HG03354 (cell line): ENCODE measurements around the gene AAK1.
A peak's percentile ranks its signal among the peaks of the same experiment; 100 is the strongest.
"Not testable (repeated sequence)": the region's sequence is repeated elsewhere in the genome, so short reads cannot be mapped to it uniquely, and the experiment has no call there.

ENCODE experiments used
- ATAC-seq: cut with Tn5 transposase; IDR thresholded peaks from one replicate; pipeline ENCODE4 v1.9.1; 2021; ENCODE audit warnings: mild to moderate bottlenecking; ENCODE audit not compliant: unreplicated experiment, poor library complexity, severe bottlenecking

The AAK1 gene

GRCh38 chr2:69436938-69437750 is 206.4 kb downstream of the AAK1 start, which contains the start of gene NFU1:
Gene NFU1, minus strand, starts transcription at chr2:69437435. Its CDS starts 13 bp downstream, at chr2:69437422.
- ATAC-seq: peak; percentile 96

DNA sequence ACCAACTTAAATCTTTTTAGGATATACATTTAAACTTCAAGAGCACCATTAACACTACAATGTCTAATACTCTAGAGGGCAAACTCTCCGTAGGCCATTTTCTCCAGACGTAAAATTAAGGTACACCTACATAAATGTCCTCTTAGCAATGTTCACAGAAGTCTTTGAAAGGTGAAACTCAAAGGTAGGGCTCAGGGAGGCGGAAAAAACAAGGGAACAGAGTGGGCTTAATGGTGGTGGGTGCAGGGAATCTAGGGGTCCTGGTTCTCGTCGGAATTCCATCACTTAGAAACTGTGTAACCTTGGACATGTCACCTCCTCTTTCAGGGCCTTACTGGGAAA is 207.0 kb downstream of the AAK1 start:
- ATAC-seq: peak; percentile 3

- ATAC-seq: no peak
Measured at GRCh38 chr2:69434753-69435152, 208.8 kb downstream of the AAK1 start.

DNA sequence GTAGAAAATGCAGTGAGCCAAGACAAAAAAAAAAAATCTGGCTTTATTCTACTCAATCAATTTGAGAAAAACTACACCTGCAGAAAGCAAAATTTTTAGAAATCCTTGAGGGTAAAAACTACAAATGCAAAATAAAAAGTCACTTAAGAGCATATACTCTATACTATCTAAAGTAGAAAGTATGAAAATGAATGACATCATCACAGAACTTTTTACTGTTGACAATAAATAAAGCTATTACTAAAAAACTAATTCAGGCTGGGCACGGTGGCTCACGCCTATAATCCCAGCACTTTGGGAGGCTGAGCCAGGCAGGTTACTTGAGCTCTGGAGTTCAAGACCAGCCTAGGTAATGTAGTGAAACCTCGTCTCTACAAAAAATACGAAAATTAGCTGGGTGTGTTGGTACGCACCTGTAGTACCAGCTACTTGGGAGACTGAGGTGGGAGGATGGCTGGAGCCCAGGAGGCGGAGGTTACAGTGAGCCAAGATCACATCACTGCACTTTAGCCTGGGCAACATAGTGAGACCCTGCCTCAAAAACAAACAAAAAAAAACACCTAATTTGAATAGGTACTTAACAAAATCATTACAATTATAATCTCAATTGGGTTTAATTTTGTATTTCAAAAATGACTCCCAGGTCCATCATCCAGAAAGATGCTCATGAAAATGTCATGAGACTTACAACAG is 213.9 kb downstream of the AAK1 start:
- ATAC-seq: no peak

DNA sequence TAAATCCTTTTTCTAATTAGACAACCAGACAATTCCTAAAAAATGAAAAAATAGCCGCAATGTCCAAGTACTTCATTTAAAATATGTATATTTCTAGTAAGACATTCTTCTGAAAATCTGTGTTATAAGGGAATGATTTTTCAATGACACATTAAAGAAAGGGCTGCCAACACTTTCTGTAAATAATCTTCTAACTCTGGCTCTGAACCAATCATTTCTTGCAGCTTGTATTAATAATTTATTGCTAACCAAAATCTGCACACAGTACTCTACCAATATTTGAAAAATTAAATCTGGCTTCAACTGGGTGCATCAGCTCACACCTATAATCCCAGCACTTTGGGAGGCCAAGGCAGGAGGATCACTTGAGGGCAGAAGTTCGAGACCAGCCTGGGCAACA is 214.6 kb downstream of the AAK1 start:
- ATAC-seq: no peak

- no peak for ATAC-seq
Measured at GRCh38 chr2:69424419-69424818, 219.1 kb downstream of the AAK1 start.

- no peak for ATAC-seq
Measured at GRCh38 chr2:69422198-69422597, 221.3 kb downstream of the AAK1 start.

GRCh38 chr2:69419111-69419510 is 224.4 kb downstream of the AAK1 start:
- ATAC-seq: not testable (repeated sequence)

DNA sequence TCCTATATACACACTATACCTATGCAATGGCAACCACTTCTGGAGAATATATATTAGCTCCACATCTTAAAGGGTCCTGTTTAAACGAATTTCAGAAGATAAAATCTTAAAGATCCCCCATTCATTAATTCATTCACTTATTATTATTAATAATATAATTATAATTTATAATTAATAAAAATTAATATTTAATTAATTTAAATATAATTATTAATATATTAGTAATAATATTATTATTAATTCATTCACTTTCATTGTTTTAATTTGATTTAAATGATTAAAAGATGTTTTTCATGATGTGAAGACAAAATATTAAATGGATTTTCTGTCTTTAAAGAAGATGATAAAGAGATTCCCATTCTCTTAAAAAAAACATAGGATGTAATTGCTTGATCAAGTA is 227.4 kb downstream of the AAK1 start:
- ATAC-seq: no peak
